CD14-positive monocyte (primary cell): ENCODE measurements around the gene PHOSPHO1. TPM values are rescaled to one million over a fixed set of nuclear protein-coding genes. Genes with fewer than 3 reads are reported as not detected.
"Not testable (repeated sequence)": the region's sequence is repeated elsewhere in the genome, so short reads cannot be mapped to it uniquely, and the experiment has no call there.

Experiments used
- DNase-seq, 3 donors: peaks; one replicate each; pipeline ENCODE4 v3.0.0-alpha.2; 2011 to 2022
- H2AFZ ChIP-seq: 2 replicates; pipeline ENCODE4 v1.6.0; 2012; ENCODE audit warnings: mild to moderate bottlenecking, low read depth, low read length, inconsistent platforms; ENCODE audit not compliant: insufficient read depth, poor library complexity, severe bottlenecking
- H3K27ac ChIP-seq, 2 donors: 1 replicate in 1 of 2; 2 replicates in 1 of 2; pipeline ENCODE4 v1.5.1; 2012 to 2013; ENCODE audit warnings: low read length in 2 of 2, control low read depth in 1 of 2, inconsistent platforms in 1 of 2, low read depth in 1 of 2, mild to moderate bottlenecking in 1 of 2
- H3K27me3 ChIP-seq, 2 donors: one replicate each; pipeline versions ENCODE4 v1.6.0 to v1.6.1; 2011 to 2013; ENCODE audit warnings: low read length in 2 of 2; ENCODE audit not compliant: control insufficient read depth in 2 of 2, insufficient read depth in 2 of 2
- H3K36me3 ChIP-seq, 2 donors: replicated peaks in 1 of 2; 1 replicate in 1 of 2; 2 replicates in 1 of 2; pipeline versions ENCODE4 v1.5.1 to v1.6.1; 2012 to 2013; ENCODE audit warnings: low read length in 2 of 2, control low read depth in 1 of 2, inconsistent platforms in 1 of 2, mild to moderate bottlenecking in 1 of 2; ENCODE audit not compliant: insufficient read depth in 2 of 2, control insufficient read depth in 1 of 2
- H3K4me1 ChIP-seq, 2 donors: 1 replicate in 1 of 2; 2 replicates in 1 of 2; pipeline versions ENCODE4 v1.5.1 to v1.6.1; 2012 to 2013; ENCODE audit warnings: low read length in 2 of 2, control low read depth in 1 of 2, inconsistent platforms in 1 of 2, mild to moderate bottlenecking in 1 of 2, moderate library complexity in 1 of 2; ENCODE audit not compliant: insufficient read depth in 2 of 2, control insufficient read depth in 1 of 2
- H3K4me2 ChIP-seq: replicated peaks from 2 replicates; pipeline ENCODE3; 2012; ENCODE audit warnings: low read length, moderate library complexity, mild to moderate bottlenecking; ENCODE audit not compliant: poor library complexity, severe bottlenecking; ENCODE audit errors: extremely low read depth
- H3K4me3 ChIP-seq, 3 experiments: fragments of 200-600 bp in 1 of 3; sonication (generic) in 1 of 3; replicated peaks in 1 of 3; 1 replicate in 2 of 3; 2 replicates in 1 of 3; pipeline ENCODE4 v1.5.1; 2011 to 2013; ENCODE audit warnings: low read length in 3 of 3, mild to moderate bottlenecking in 3 of 3, control low read depth in 2 of 3, low read depth in 2 of 3, inconsistent platforms in 1 of 3, moderate library complexity in 1 of 3
- H3K79me2 ChIP-seq: 2 replicates; pipeline ENCODE4 v1.6.0; 2012; ENCODE audit warnings: mild to moderate bottlenecking, control low read depth, inconsistent platforms, low read length, moderate library complexity; ENCODE audit not compliant: insufficient read depth
- H3K9ac ChIP-seq: 2 replicates; pipeline ENCODE4 v1.6.0; 2017; ENCODE audit warnings: low read length, mild to moderate bottlenecking; ENCODE audit not compliant: insufficient read depth, poor library complexity, severe bottlenecking
- H3K9me3 ChIP-seq, 2 donors: replicated peaks in 1 of 2; 1 replicate in 1 of 2; 2 replicates in 1 of 2; pipeline versions ENCODE4 v1.5.1 to v1.6.1; 2012 to 2013; ENCODE audit warnings: low read length in 2 of 2, control low read depth in 1 of 2; ENCODE audit not compliant: control insufficient read depth in 1 of 2, insufficient read depth in 1 of 2
- H4K20me1 ChIP-seq: 2 replicates; pipeline ENCODE4 v1.6.0; 2012; ENCODE audit warnings: mild to moderate bottlenecking, low read length, control low read depth, moderate library complexity; ENCODE audit not compliant: insufficient read depth
- H3K27ac Mint-ChIP-seq, 7 donors: one replicate each; pipeline ENCODE4 v1.8.0; 2020; ENCODE audit warnings: mild to moderate bottlenecking in 7 of 7, mixed read lengths in 7 of 7, moderate library complexity in 6 of 7, inconsistent platforms in 2 of 7
- H3K27me3 Mint-ChIP-seq, 3 donors: one replicate each; pipeline ENCODE4 v1.8.0; 2021 to 2022; ENCODE audit warnings: low read depth in 3 of 3, mild to moderate bottlenecking in 3 of 3, mixed read lengths in 3 of 3, moderate library complexity in 3 of 3, inconsistent platforms in 1 of 3
- H3K36me3 Mint-ChIP-seq, 2 donors: one replicate each; pipeline ENCODE4 v1.8.0; 2020; ENCODE audit warnings: mixed read lengths in 2 of 2, inconsistent platforms in 1 of 2, mild to moderate bottlenecking in 1 of 2
- H3K4me1 Mint-ChIP-seq: one replicate; pipeline ENCODE4 v1.8.0; 2020; ENCODE audit warnings: mild to moderate bottlenecking, mixed read lengths
- H3K4me3 Mint-ChIP-seq, 2 donors: one replicate each; pipeline ENCODE4 v1.8.0; 2020; ENCODE audit warnings: mild to moderate bottlenecking in 2 of 2, mixed read lengths in 2 of 2, moderate library complexity in 1 of 2
- H3K9me3 Mint-ChIP-seq, 7 donors: one replicate each; pipeline ENCODE4 v1.8.0; 2020 to 2022; ENCODE audit warnings: mixed read lengths in 7 of 7, mild to moderate bottlenecking in 6 of 7, moderate library complexity in 6 of 7, inconsistent platforms in 2 of 7
- CTCF ChIP-seq: fragments of 200-600 bp; IDR thresholded peaks from one replicate; pipeline ENCODE4 v1.8.0; 2022; ENCODE audit warnings: antibody characterized with exemption, mild to moderate bottlenecking
- WGBS: methylation state at CpG from one replicate; pipeline ENCODE4 v1.1.5; 2013; ENCODE audit warnings: missing lambda C conversion rate; ENCODE audit not compliant: insufficient coverage; 5-methylcytosine and 5-hydroxymethylcytosine counted together
- intact Hi-C, 2 donors: fragments of 100-400 bp; cut with micrococcal nuclease; formaldehyde crosslinking; loops; one replicate each; pipeline versions ENCODE4 v1.15.0 to v1.15.1; 2023
- polyA plus RNA-seq, 3 donors: library from polyadenylated mRNA; depleted of rRNA in 1 of 3; unstranded in 2 of 3; stranded (reverse) in 1 of 3; fragments of 300-500 nt in 2 of 3; fragments of >200 nt in 1 of 3; fragmentation: Illumina TruSeq in 2 of 3; gene quantifications; 1 replicate in 2 of 3; 2 replicates in 1 of 3; pipeline ENCODE4 v1.2.3, GENCODE V29; 2012 to 2021

The PHOSPHO1 gene
- polyA plus RNA-seq, 3 donors: 0.51 to 1.4 (median 0.61) TPM

DNA sequence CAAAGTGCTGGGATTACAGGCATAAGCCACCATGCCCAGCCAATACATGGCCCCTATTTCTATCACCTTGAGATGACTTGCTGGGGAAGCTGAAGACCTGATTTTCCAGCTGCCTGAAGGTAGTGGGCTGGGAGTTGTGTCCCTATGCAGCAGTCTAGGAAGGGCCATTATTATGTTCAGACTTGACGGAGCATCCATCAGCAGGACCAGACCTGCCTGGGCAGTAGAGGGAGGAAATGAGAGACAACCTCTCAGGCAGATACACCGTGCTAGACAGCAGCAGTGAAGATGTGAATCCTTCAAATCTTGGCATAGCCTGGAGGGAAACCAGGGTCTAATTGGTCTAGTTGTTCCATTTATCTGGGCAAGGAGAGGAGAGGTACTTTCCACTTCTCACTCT is 35.6 kb upstream of the PHOSPHO1 start:
- no peak for TF ChIP-seq CTCF
- Histone ChIP-seq H3K79me2 (no peaks in the 10 kb centered on the region), H3K27ac (no peak overlapping the region), H4K20me1 (no peaks in the 10 kb centered on the region), H3K4me2 (no peak overlapping the region), H3K9me3 (no peaks in the 10 kb centered on the region), H3K9ac (no peak overlapping the region), H3K4me1 (peaks cover under 1 to 2% of the 10 kb centered on the region in 2 donors), H2AFZ (no peak overlapping the region), H3K27me3 (no peaks in the 10 kb centered on the region), H3K36me3 (no peaks in the 10 kb centered on the region), H3K4me3 (no peak overlapping the region)
- no peak for DNase-seq
- Mint-ChIP-seq H3K27ac (no peak overlapping the region), H3K27me3 (peaks cover 5 to 12% (median 5%) of the 10 kb centered on the region in 3 donors), H3K9me3 (peaks cover 0 to 1% (median 0%) of the 10 kb centered on the region in 7 donors), H3K4me3 (no peak overlapping the region), H3K4me1 (peaks cover 8% of the 10 kb centered on the region), H3K36me3 (no peaks in the 10 kb centered on the region)
- intact Hi-C loops: no loop called here
- 100% methylated on average over 1 of the region's 2 CpGs for WGBS

- H3K9me3 Mint-ChIP-seq, H3K27ac ChIP-seq, H2AFZ ChIP-seq, H3K79me2 ChIP-seq, intact Hi-C loops, H3K36me3 Mint-ChIP-seq, H3K9me3 ChIP-seq, H3K36me3 ChIP-seq, H3K4me2 ChIP-seq, H3K27me3 Mint-ChIP-seq, H3K9ac ChIP-seq, H3K4me3 Mint-ChIP-seq, H3K4me3 ChIP-seq, H3K27me3 ChIP-seq, H4K20me1 ChIP-seq, DNase-seq: not testable (repeated sequence)
- H3K4me1 ChIP-seq: peaks cover 16 to 20% of the 10 kb centered on the region in 2 donors
- WGBS: 100% methylated on average over 1 of the region's 9 CpGs
- Mint-ChIP-seq H3K27ac (peak overlapping the region in 1 of 7 donors; percentile 84), H3K4me1 (peaks cover 19% of the 10 kb centered on the region)
These were observed 31.0 kb upstream of the PHOSPHO1 start for GRCh38 chr17:49261540-49261939.
